ENCODE data around the gene CSPG4. TPM values are rescaled to one million over a fixed set of nuclear protein-coding genes. Genes with fewer than 3 reads are reported as not detected.

Gene CSPG4
- total and polyA plus RNA-seq, 9 of the 15 experiments (the other 6 are each of a cell fraction or from before 2014, with no cell fraction given), result under 0.01 to 0.07 (median 0.04) TPM; not detected in 5

- TF ChIP-seq ZNF354B (CRISPR knock-in tag; IDR thresholded peaks at IDR 0.05) (no peak), HNRNPLL (IDR thresholded peaks at IDR 0.05; ENCODE audit: low read depth, low read length, poor library complexity, severe bottlenecking) (no peak), FOXM1 (IDR thresholded peaks at IDR 0.05; ENCODE audit: low read depth) (no peak), FOXM1 (CRISPR knock-in tag; IDR thresholded peaks at IDR 0.05; ENCODE audit: low read depth) (no peak), PHB2 (IDR thresholded peaks at IDR 0.05; ENCODE audit: low read depth) (no peak), XRCC4 (IDR thresholded peaks at IDR 0.05; ENCODE audit: extremely low read depth, insufficient read depth, insufficient read length) (no peak), HNRNPL (IDR thresholded peaks at IDR 0.05; ENCODE audit: low read depth, low read length) (no peak), SNRNP70 (optimal IDR thresholded peaks at IDR 0.05; ENCODE audit: low read depth, low read length) (no peak), RREB1 (CRISPR knock-in tag; IDR thresholded peaks at IDR 0.05) (no peak), ZNF407 (IDR thresholded peaks at IDR 0.05; ENCODE audit: low read depth) (no peak)
Measured at GRCh38 chr15:75688831-75689230, 23.8 kb downstream of the CSPG4 start (continued).
